ENCODE data around the gene FYB2. TPM values are rescaled to one million over a fixed set of nuclear protein-coding genes. Genes with fewer than 3 reads are reported as not detected.

The FYB2 gene
- polyA plus RNA-seq, 1 donor (not counting 4 experiments of a cell fraction or from before 2014, with no cell fraction given), result not detected

DNA sequence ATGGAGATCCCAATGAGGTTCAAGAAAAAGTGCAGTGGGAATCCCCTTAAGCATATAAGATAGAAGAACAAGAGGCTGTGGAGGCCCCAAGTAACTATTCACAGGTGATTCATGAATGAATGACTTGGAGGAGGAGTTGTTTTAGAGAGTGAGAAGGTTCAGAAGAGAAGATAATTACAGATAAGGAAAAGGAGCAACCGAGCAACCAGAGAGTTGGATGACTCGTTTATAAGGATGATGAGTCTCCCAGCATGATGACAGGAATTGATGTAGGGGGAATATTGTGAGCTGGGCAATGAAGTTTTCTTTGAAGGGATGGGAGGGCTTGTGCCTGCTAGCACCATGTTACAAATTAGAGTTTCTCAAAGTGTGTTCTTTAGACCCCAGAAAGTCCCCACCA, 45.2 kb upstream of the FYB2 start:
- Histone ChIP-seq H3K9me3 (ENCODE audit: control insufficient read depth, low read depth, low read length) (no peaks in the 10 kb centered on the region), H3K4me1 (ENCODE audit: control insufficient read depth, extremely low read depth, insufficient read depth, low read length) (peaks cover 12% of the 10 kb centered on the region), H3K27ac (ENCODE audit: control insufficient read depth, insufficient read depth, low read length) (no peak overlapping the region), H4K20me1 (ENCODE audit: control insufficient read depth, extremely low read depth, insufficient read depth, low read length) (no peaks in the 10 kb centered on the region), H3K9ac (ENCODE audit: control insufficient read depth, extremely low read depth, insufficient read depth, low read length) (no peak overlapping the region), H3K79me2 (ENCODE audit: control insufficient read depth, insufficient read depth, low read length) (no peaks in the 10 kb centered on the region), H2AFZ (ENCODE audit: control insufficient read depth, low read length) (no peak overlapping the region), H3K4me3 (ENCODE audit: control insufficient read depth in 2 of 3, extremely low read depth in 1 of 3, insufficient read depth in 2 of 3, low read depth in 1 of 3, low read length in 3 of 3) (no peak overlapping the region), H3K27me3 (ENCODE audit: control insufficient read depth, extremely low read depth, insufficient read depth, low read length) (no peaks in the 10 kb centered on the region), H3K9me1 (ENCODE audit: control insufficient read depth, extremely low read depth, insufficient read depth, low read length) (no peaks in the 10 kb centered on the region), H3K4me2 (ENCODE audit: control insufficient read depth, extremely low read depth, insufficient read depth, low read depth, low read length) (no peak overlapping the region), H3K36me3 (ENCODE audit: control insufficient read depth in 2 of 2, extremely low read depth in 1 of 2, insufficient read depth in 2 of 2, low read length in 2 of 2) (no peaks in the 10 kb centered on the region)
- dilution Hi-C loops (cut with MboI; ENCODE audit: extremely low pct_ligation_motif_present, low sequenced_read_pairs), result no loop called here
- no peak for FAIRE-seq
- TF ChIP-seq EZH2 (IDR thresholded peaks at IDR 0.05; ENCODE audit: low read length), result no peak
- DNase-seq (ENCODE audit: low read depth, low spot score), result no peak

DNA sequence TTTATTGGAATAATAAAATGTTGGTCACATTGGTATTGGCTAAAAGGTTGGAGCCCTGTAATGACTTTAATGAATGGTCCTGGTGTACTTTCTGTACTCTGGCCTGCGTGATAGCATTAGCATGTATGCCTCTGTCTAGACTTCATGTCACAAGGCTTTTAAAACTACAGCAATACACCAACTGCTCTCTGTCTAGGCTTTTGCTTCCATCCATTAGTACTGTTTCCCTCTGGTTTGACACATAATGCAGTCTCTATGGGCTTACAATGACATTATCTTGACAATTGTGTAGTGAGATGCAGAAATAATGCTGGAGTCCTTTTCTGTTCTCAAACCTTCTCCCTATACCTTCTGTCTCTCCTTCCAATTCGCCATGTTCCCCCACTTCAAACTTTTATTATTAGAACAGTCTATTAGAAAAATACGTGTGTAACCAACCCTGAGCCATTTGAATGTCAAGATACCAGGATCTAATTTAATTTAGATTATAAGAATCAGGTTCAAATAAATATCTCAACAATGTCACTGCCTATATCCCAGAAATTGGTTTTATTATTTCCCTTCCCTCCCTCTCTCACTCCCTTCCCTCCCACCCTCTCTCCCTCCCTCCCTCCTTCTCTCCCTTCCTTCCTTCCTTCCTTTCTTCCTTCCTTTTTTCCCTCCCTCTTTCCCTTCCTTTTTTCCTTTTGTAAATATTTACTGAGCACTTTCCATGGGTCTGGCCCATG, 44.2 kb upstream of the FYB2 start:
- Histone ChIP-seq H3K9ac (ENCODE audit: control insufficient read depth, extremely low read depth, insufficient read depth, low read length) (no peak overlapping the region), H3K27ac (ENCODE audit: control insufficient read depth, insufficient read depth, low read length) (no peak overlapping the region), H3K79me2 (ENCODE audit: control insufficient read depth, insufficient read depth, low read length) (no peaks in the 10 kb centered on the region), H3K4me2 (ENCODE audit: control insufficient read depth, extremely low read depth, insufficient read depth, low read depth, low read length) (no peak overlapping the region), H3K27me3 (ENCODE audit: control insufficient read depth, extremely low read depth, insufficient read depth, low read length) (no peaks in the 10 kb centered on the region), H3K36me3 (ENCODE audit: control insufficient read depth in 2 of 2, extremely low read depth in 1 of 2, insufficient read depth in 2 of 2, low read length in 2 of 2) (no peaks in the 10 kb centered on the region), H3K4me3 (ENCODE audit: control insufficient read depth in 2 of 3, extremely low read depth in 1 of 3, insufficient read depth in 2 of 3, low read depth in 1 of 3, low read length in 3 of 3) (no peak overlapping the region), H3K4me1 (ENCODE audit: control insufficient read depth, extremely low read depth, insufficient read depth, low read length) (peaks cover 12% of the 10 kb centered on the region), H4K20me1 (ENCODE audit: control insufficient read depth, extremely low read depth, insufficient read depth, low read length) (no peaks in the 10 kb centered on the region), H3K9me1 (ENCODE audit: control insufficient read depth, extremely low read depth, insufficient read depth, low read length) (no peaks in the 10 kb centered on the region), H2AFZ (ENCODE audit: control insufficient read depth, low read length) (no peak overlapping the region), H3K9me3 (ENCODE audit: control insufficient read depth, low read depth, low read length) (no peaks in the 10 kb centered on the region)
- FAIRE-seq (no peak), DNase-seq (ENCODE audit: low read depth, low spot score) (no peak)
- dilution Hi-C loops (cut with MboI; ENCODE audit: extremely low pct_ligation_motif_present, low sequenced_read_pairs), result no loop called here
- TF ChIP-seq EZH2 (IDR thresholded peaks at IDR 0.05; ENCODE audit: low read length), result no peak
- TF ChIP-seq, protein P1, sequence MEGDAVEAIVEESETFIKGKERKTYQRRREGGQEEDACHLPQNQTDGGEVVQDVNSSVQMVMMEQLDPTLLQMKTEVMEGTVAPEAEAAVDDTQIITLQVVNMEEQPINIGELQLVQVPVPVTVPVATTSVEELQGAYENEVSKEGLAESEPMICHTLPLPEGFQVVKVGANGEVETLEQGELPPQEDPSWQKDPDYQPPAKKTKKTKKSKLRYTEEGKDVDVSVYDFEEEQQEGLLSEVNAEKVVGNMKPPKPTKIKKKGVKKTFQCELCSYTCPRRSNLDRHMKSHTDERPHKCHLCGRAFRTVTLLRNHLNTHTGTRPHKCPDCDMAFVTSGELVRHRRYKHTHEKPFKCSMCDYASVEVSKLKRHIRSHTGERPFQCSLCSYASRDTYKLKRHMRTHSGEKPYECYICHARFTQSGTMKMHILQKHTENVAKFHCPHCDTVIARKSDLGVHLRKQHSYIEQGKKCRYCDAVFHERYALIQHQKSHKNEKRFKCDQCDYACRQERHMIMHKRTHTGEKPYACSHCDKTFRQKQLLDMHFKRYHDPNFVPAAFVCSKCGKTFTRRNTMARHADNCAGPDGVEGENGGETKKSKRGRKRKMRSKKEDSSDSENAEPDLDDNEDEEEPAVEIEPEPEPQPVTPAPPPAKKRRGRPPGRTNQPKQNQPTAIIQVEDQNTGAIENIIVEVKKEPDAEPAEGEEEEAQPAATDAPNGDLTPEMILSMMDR (optimal IDR thresholded peaks at IDR 0.05 in 1 of 3, IDR thresholded peaks at IDR 0.05 in 1 of 3, conservative IDR thresholded peaks at IDR 0.05 in 1 of 3; ENCODE audit: extremely low read depth in 1 of 3, insufficient read depth in 2 of 3, low read length in 3 of 3), result no peak

DNA sequence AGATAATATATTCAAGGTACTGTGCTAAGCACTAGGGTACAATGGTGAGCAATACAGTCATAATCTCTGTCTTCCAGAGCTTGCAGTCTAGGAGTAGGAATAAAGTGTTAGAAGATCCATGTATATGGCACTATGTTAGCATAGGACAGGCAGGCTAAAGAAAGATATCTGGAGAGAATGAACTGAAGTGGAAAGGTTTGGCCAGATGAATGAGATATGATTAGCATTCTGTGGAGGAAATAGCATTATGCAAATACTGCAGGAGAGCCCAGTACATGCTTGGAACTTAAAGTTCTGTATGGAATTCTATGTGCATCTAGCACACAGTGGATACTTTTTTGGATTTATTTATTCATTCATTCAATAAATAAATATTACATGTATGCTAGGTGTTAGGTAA, 40.1 kb upstream of the FYB2 start:
- Histone ChIP-seq H3K4me1 (ENCODE audit: control insufficient read depth, extremely low read depth, insufficient read depth, low read length) (no peaks in the 10 kb centered on the region), H3K27ac (ENCODE audit: control insufficient read depth, insufficient read depth, low read length) (no peak overlapping the region), H3K9me1 (ENCODE audit: control insufficient read depth, extremely low read depth, insufficient read depth, low read length) (no peaks in the 10 kb centered on the region), H3K4me3 (ENCODE audit: control insufficient read depth in 2 of 3, extremely low read depth in 1 of 3, insufficient read depth in 2 of 3, low read depth in 1 of 3, low read length in 3 of 3) (no peak overlapping the region), H3K4me2 (ENCODE audit: control insufficient read depth, extremely low read depth, insufficient read depth, low read depth, low read length) (no peak overlapping the region), H2AFZ (ENCODE audit: control insufficient read depth, low read length) (no peak overlapping the region), H4K20me1 (ENCODE audit: control insufficient read depth, extremely low read depth, insufficient read depth, low read length) (no peaks in the 10 kb centered on the region), H3K9ac (ENCODE audit: control insufficient read depth, extremely low read depth, insufficient read depth, low read length) (no peak overlapping the region), H3K36me3 (ENCODE audit: control insufficient read depth in 2 of 2, extremely low read depth in 1 of 2, insufficient read depth in 2 of 2, low read length in 2 of 2) (no peaks in the 10 kb centered on the region), H3K27me3 (ENCODE audit: control insufficient read depth, extremely low read depth, insufficient read depth, low read length) (no peaks in the 10 kb centered on the region), H3K79me2 (ENCODE audit: control insufficient read depth, insufficient read depth, low read length) (no peaks in the 10 kb centered on the region), H3K9me3 (ENCODE audit: control insufficient read depth, low read depth, low read length) (no peaks in the 10 kb centered on the region)
- DNase-seq (ENCODE audit: low read depth, low spot score) (no peak), FAIRE-seq (no peak)
- dilution Hi-C loops (cut with MboI; ENCODE audit: extremely low pct_ligation_motif_present, low sequenced_read_pairs), result no loop called here
- no peak for TF ChIP-seq EZH2 (IDR thresholded peaks at IDR 0.05; ENCODE audit: low read length)
- TF ChIP-seq, protein P1 (optimal IDR thresholded peaks at IDR 0.05 in 1 of 3, IDR thresholded peaks at IDR 0.05 in 1 of 3, conservative IDR thresholded peaks at IDR 0.05 in 1 of 3; ENCODE audit: extremely low read depth in 1 of 3, insufficient read depth in 2 of 3, low read length in 3 of 3), result no peak
